ENCODE measurements around the gene APBA1. TPM values are rescaled to one million over a fixed set of nuclear protein-coding genes. Genes with fewer than 3 reads are reported as not detected.

Gene APBA1
- total and polyA plus RNA-seq, 5 donors = 3.5 to 9.2 (median 6.2) TPM

GRCh38 chr9:69471433-69471832 is 200.7 kb downstream of the APBA1 start:
- ATAC-seq = no peak
- Histone ChIP-seq H3K27me3 (ENCODE audit: control insufficient read depth, insufficient read depth) (no peaks in the 10 kb centered on the region), H3K9me3 (ENCODE audit: control insufficient read depth, low read length) (no peaks in the 10 kb centered on the region), H3K4me1 (ENCODE audit: control insufficient read depth, insufficient read depth, low read length) (no peaks in the 10 kb centered on the region), H3K27ac (ENCODE audit: low read length) (no peak overlapping the region), H3K4me3 (ENCODE audit: low read length) (no peak overlapping the region)
- intact Hi-C loops (cut with DNase I) = no loop called here
- DNase-seq = no peak
- WGBS = 57% methylated on average over 2 of the region's 2 CpGs

GRCh38 chr9:69470186-69470977 is 201.8 kb downstream of the APBA1 start:
- DNase-seq (no peak), ATAC-seq (peak in 1 of 2 donors; percentile 47)
- intact Hi-C loops (cut with DNase I) = no loop called here
- no peak overlapping the region for H3K4me3 ChIP-seq (ENCODE audit: low read length)
- peaks cover 4% of the 10 kb centered on the region for H3K4me1 ChIP-seq (ENCODE audit: control insufficient read depth, insufficient read depth, low read length)
- WGBS = 92% methylated on average over 9 of the region's 9 CpGs
- H3K9me3 ChIP-seq (ENCODE audit: control insufficient read depth, low read length) = no peaks in the 10 kb centered on the region
- H3K27me3 ChIP-seq (ENCODE audit: control insufficient read depth, insufficient read depth) = no peaks in the 10 kb centered on the region
- H3K27ac ChIP-seq (ENCODE audit: low read length) = no peak overlapping the region

GRCh38 chr9:69469136-69469535 is 203.0 kb downstream of the APBA1 start:
- no peaks in the 10 kb centered on the region for H3K9me3 ChIP-seq (ENCODE audit: control insufficient read depth, low read length)
- peaks cover 4% of the 10 kb centered on the region for H3K4me1 ChIP-seq (ENCODE audit: control insufficient read depth, insufficient read depth, low read length)
- DNase-seq (no peak), ATAC-seq (no peak)
- no peak overlapping the region for H3K4me3 ChIP-seq (ENCODE audit: low read length)
- intact Hi-C loops (cut with DNase I) = no loop called here
- H3K27me3 ChIP-seq (ENCODE audit: control insufficient read depth, insufficient read depth) = no peaks in the 10 kb centered on the region
- no peak overlapping the region for H3K27ac ChIP-seq (ENCODE audit: low read length)

GRCh38 chr9:69468380-69468779 is 203.8 kb downstream of the APBA1 start:
- Histone ChIP-seq H3K4me3 (ENCODE audit: low read length) (no peak overlapping the region), H3K4me1 (ENCODE audit: control insufficient read depth, insufficient read depth, low read length) (peaks cover 4% of the 10 kb centered on the region), H3K9me3 (ENCODE audit: control insufficient read depth, low read length) (no peaks in the 10 kb centered on the region), H3K27me3 (ENCODE audit: control insufficient read depth, insufficient read depth) (no peaks in the 10 kb centered on the region), H3K27ac (ENCODE audit: low read length) (no peak overlapping the region)
- DNase-seq (no peak), ATAC-seq (no peak)
- intact Hi-C loops (cut with DNase I) = no loop called here
- 96% methylated on average over 1 of the region's 1 CpG for WGBS

GRCh38 chr9:69466151-69466550 is 206.0 kb downstream of the APBA1 start:
- 80% methylated on average over 8 of the region's 8 CpGs for WGBS
- Histone ChIP-seq H3K27ac (ENCODE audit: low read length) (no peak overlapping the region), H3K9me3 (ENCODE audit: control insufficient read depth, low read length) (no peaks in the 10 kb centered on the region), H3K4me3 (ENCODE audit: low read length) (no peak overlapping the region), H3K27me3 (ENCODE audit: control insufficient read depth, insufficient read depth) (no peaks in the 10 kb centered on the region), H3K4me1 (ENCODE audit: control insufficient read depth, insufficient read depth, low read length) (peaks cover 4% of the 10 kb centered on the region)
- intact Hi-C loops (cut with DNase I) = no loop called here
- DNase-seq (no peak), ATAC-seq (no peak)

GRCh38 chr9:69465473-69465872 is 206.7 kb downstream of the APBA1 start:
- intact Hi-C loops (cut with DNase I) = no loop called here
- Histone ChIP-seq H3K27me3 (ENCODE audit: control insufficient read depth, insufficient read depth) (no peaks in the 10 kb centered on the region), H3K9me3 (ENCODE audit: control insufficient read depth, low read length) (no peaks in the 10 kb centered on the region), H3K4me3 (ENCODE audit: low read length) (no peak overlapping the region), H3K4me1 (ENCODE audit: control insufficient read depth, insufficient read depth, low read length) (peaks cover 4% of the 10 kb centered on the region), H3K27ac (ENCODE audit: low read length) (no peak overlapping the region)
- WGBS = 21% methylated on average over 3 of the region's 3 CpGs
- DNase-seq (peak; percentile 23 to 70 (median 66)), ATAC-seq (peak; percentile 32 to 73)

- Histone ChIP-seq H3K9me3 (ENCODE audit: control insufficient read depth, low read length) (no peaks in the 10 kb centered on the region), H3K4me1 (ENCODE audit: control insufficient read depth, insufficient read depth, low read length) (peaks cover 4% of the 10 kb centered on the region), H3K4me3 (ENCODE audit: low read length) (no peak overlapping the region), H3K27me3 (ENCODE audit: control insufficient read depth, insufficient read depth) (no peaks in the 10 kb centered on the region), H3K27ac (ENCODE audit: low read length) (no peak overlapping the region)
- DNase-seq = no peak
- WGBS = 63% methylated on average over 11 of the region's 11 CpGs
- no peak for ATAC-seq
- intact Hi-C loops (cut with DNase I) = no loop called here
These were observed 208.6 kb downstream of the APBA1 start for GRCh38 chr9:69463497-69464068.

- intact Hi-C loops (cut with DNase I) = no loop called here
- no peak for DNase-seq
- Histone ChIP-seq H3K27me3 (ENCODE audit: control insufficient read depth, insufficient read depth) (no peaks in the 10 kb centered on the region), H3K27ac (ENCODE audit: low read length) (no peak overlapping the region), H3K9me3 (ENCODE audit: control insufficient read depth, low read length) (no peaks in the 10 kb centered on the region), H3K4me3 (ENCODE audit: low read length) (no peak overlapping the region), H3K4me1 (ENCODE audit: control insufficient read depth, insufficient read depth, low read length) (peaks cover 4% of the 10 kb centered on the region)
- no peak for ATAC-seq
- WGBS = 90% methylated on average over 4 of the region's 4 CpGs
These were observed 209.8 kb downstream of the APBA1 start for GRCh38 chr9:69462394-69462793.

GRCh38 chr9:69461103-69461887 is 210.9 kb downstream of the APBA1 start:
- 80% methylated on average over 6 of the region's 6 CpGs for WGBS
- ATAC-seq (no peak), DNase-seq (no peak)
- H3K27me3 ChIP-seq (ENCODE audit: control insufficient read depth, insufficient read depth) = no peaks in the 10 kb centered on the region
- peaks cover 4% of the 10 kb centered on the region for H3K4me1 ChIP-seq (ENCODE audit: control insufficient read depth, insufficient read depth, low read length)
- H3K27ac ChIP-seq (ENCODE audit: low read length) = no peak overlapping the region
- intact Hi-C loops (cut with DNase I) = no loop called here
- no peaks in the 10 kb centered on the region for H3K9me3 ChIP-seq (ENCODE audit: control insufficient read depth, low read length)
- no peak overlapping the region for H3K4me3 ChIP-seq (ENCODE audit: low read length)

GRCh38 chr9:69460012-69460411 is 212.2 kb downstream of the APBA1 start:
- ATAC-seq = no peak
- intact Hi-C loops (cut with DNase I) = no loop called here
- Histone ChIP-seq H3K27ac (ENCODE audit: low read length) (no peak overlapping the region), H3K4me3 (ENCODE audit: low read length) (no peak overlapping the region), H3K9me3 (ENCODE audit: control insufficient read depth, low read length) (no peaks in the 10 kb centered on the region), H3K4me1 (ENCODE audit: control insufficient read depth, insufficient read depth, low read length) (no peaks in the 10 kb centered on the region), H3K27me3 (ENCODE audit: control insufficient read depth, insufficient read depth) (no peaks in the 10 kb centered on the region)
- DNase-seq = no peak
- 91% methylated on average over 5 of the region's 5 CpGs for WGBS

GRCh38 chr9:69458176-69458575 is 214.0 kb downstream of the APBA1 start:
- H3K4me1 ChIP-seq (ENCODE audit: control insufficient read depth, insufficient read depth, low read length) = no peaks in the 10 kb centered on the region
- H3K27ac ChIP-seq (ENCODE audit: low read length) = no peak overlapping the region
- intact Hi-C loops (cut with DNase I) = no loop called here
- no peak overlapping the region for H3K4me3 ChIP-seq (ENCODE audit: low read length)
- WGBS = 90% methylated on average over 3 of the region's 3 CpGs
- no peak for ATAC-seq
- DNase-seq = no peak
- H3K9me3 ChIP-seq (ENCODE audit: control insufficient read depth, low read length) = no peaks in the 10 kb centered on the region
- H3K27me3 ChIP-seq (ENCODE audit: control insufficient read depth, insufficient read depth) = no peaks in the 10 kb centered on the region

Data from right cardiac atrium (tissue), 5 donors.